Purkinje cell (primary cell): ENCODE data around the gene TINAG. TPM values are rescaled to one million over a fixed set of nuclear protein-coding genes. Genes with fewer than 3 reads are reported as not detected.

Experiments
- polyA plus RNA-seq: library from polyadenylated mRNA; unstranded; fragments of >200 nt; fragmentation: Nextera tagmentation; gene quantifications from 2 replicates; pipeline ENCODE4 v1.2.1, GENCODE V29; 2014

TINAG gene
- not detected in 2 replicates for polyA plus RNA-seq

DNA sequence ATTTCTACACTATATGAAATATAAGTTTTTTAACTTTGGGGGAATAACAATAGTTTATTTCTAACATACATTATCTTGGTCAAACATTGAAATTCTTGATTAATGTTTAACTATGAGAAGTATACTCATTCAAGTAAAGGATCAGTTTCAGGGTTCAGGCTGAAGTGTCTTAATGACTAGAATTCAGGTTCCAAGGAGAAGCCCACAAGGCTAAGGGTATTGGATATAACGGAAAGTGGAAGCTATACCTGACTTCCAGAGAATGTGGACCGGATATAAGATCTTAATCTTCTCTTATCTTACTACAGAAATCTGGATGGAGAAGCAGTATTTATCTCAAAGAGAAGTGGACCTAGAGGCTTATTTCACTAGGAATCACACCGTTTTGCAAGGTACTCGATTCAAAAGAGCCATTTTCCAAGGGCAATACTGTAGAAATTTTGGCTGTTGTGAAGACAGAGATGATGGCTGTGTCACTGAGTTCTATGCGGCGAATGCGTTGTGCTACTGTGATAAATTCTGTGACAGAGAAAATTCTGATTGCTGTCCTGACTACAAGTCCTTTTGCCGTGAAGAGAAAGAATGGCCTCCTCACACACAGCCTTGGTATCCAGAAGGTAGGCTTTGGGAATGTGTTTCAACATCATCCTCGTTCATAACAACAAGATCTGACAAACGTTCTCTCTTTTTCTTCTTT, at the start of gene TINAG:
Gene TINAG, plus strand, starts transcription at position 153 of the 697 bp plus-strand sequence. Its CDS starts 110 bp downstream, at position 263.

Other genes with a start within 250 kb of the TINAG start
- 21.7 and 31.5 TPM in 2 replicates for gene MLIP, start 197.0 kb upstream of the TINAG start, polyA plus RNA-seq